SKM-1 treated with dmso at 0.1 percent for 144 hours (cell line): ENCODE measurements around the gene SPI1.

Experiments
- DNase-seq: peaks from one replicate; lab custom pipeline; 2025; ENCODE audit not compliant: unreplicated experiment; lab: John Stamatoyannopoulos, UW

The SPI1 gene

DNA sequence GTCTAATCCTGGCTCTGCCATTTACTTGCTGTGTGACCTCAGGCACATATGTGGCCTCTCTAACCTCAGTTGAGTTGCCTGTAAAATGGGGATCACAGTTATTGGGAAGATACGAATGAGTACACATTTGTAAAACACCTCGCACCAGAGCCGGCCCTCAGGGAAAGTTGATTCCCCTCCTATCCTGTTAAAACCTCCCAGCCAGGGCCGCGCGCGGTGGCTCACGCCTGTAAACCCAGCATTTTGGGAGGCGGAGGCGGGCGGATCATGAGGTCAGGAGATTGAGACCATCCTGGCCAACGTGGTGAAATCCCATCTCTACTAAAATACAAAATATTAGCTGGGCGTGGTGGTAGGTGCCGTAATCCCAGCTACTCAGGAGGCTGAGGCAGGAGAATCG lies 18.0 kb downstream of the SPI1 start:
- DNase-seq: no peak

DNA sequence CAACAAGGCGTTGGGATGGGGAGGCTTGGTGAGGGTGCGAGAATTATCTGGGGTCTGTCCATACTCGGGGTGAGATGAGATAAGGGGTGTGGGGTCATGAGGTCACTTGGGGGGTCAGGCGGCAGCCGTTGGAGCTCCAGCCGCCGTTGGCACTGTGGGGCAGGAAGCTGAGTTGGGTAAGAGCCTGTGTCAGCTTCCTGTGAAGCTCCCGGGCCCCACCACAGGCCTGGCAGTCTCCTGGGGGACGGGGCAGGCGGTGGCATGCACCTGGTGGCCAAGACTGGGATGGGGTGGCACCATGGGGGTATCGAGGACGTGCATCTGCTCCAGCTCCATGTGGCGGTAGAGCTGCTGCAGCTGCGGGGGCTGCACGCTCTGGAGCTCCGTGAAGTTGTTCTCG lies 18.8 kb downstream of the SPI1 start:
- peak; percentile 79 for DNase-seq

DNA sequence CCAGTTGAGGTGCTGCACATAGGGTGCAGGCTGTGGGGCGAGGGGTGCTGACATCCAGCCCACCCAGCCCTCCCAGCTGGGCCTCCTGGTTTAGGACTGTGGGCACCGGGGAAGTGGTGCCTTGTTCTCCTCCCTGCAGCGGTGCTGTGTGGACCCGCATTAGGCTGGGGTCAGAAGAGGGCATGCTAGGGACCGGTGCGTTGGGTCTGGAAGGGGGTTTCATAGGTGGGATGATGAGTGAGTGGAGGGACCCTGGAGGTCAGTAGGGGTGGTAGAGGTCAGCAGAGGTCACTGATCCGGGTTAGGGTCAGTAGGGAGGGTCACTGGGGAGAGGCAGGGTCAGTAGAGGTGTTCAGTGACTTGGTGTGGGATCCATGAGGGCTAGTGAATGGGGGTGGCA lies 19.2 kb downstream of the SPI1 start:
- DNase-seq: no peak

DNA sequence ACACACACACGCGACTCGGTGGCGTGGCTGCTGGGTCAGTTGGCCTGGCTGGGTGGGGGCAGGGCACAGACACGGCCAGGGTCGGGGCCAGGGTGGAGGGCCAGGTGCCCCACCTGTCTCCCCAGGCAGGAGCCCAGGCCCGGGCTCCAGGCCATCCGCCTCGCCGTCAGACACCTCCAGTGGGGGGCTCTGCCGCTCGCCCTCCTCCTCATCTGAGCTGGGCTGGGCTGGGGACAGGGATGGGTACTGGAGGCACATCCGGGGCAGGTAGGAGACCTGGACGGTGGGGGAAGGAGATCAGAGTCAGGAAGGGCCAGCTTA lies 19.7 kb downstream of the SPI1 start:
- no peak for DNase-seq

DNA sequence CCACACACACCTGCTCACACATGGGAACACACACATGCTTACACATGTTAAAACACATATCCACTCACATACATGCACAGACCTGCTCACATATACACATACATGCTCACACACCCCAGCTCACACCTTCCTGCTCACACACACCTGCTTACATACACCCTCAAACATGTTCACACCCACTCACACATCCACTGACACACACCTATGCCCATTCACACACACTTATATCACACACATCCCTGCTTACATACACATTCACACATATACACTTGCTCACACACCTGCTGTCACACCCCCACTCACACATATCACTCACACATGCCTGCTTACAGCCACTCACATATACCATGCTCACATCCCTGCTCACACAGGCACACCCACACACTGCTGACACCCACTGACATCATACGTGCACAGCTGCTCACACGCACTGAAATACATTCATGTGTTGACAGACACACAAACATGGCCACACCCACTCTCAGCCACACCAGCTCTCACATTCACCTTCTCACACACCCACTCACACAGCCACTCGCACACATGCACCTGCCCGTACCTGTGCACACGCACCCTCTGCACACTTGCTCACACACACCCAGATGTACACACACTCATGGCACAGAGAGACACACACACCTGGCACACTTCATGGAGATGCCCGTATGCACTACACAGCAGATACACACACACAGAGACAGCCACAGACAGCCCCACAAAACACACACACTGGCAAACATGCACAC lies 20.2 kb downstream of the SPI1 start:
- DNase-seq: no peak

DNA sequence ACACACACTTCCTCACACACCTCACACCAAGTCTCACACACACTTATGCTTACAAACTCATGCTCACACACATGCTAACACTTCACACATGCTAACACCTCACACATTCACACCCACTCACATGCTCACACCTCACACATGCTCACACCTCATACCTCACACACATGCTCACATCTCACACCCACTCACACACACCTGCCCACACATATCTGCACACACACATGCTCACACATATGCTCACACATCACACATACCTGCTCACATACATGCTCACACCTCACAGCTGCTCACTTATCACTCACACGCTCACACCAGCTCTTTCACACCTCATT lies 21.4 kb downstream of the SPI1 start:
- DNase-seq: no peak

DNA sequence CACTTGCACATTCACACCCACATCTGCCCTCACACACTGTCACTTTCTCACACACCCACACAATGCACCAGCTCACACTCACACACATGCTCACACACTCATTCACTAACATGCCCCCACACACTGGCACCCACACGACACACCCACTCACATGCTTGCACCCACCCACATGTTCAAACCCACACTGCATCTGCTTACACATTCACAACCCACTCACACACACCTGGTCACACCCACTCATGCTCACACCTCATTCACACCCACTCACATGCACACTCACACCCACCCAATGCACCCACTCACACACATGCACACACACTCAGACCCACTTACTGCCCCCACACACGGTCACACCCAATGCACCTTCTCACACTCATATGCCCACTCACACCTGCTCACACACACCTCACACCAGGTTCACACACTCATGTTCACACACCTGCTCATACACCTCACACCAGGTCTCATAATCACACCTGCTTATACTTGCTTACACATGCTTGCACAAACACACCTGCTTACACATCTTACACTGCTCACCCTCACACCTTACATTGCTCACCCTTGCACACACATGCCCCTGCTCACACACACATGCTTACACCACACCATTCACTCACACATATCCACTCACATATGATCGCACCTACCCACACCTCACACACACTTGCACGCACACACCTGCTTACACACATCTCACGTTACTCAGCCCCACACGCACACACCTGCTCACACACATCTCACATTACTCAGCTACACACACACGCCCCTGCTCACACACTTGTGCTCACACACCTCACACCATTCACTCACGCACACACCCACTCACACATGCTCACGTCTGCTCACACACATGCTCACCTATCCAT lies 22.0 kb downstream of the SPI1 start:
- DNase-seq: no peak

DNA sequence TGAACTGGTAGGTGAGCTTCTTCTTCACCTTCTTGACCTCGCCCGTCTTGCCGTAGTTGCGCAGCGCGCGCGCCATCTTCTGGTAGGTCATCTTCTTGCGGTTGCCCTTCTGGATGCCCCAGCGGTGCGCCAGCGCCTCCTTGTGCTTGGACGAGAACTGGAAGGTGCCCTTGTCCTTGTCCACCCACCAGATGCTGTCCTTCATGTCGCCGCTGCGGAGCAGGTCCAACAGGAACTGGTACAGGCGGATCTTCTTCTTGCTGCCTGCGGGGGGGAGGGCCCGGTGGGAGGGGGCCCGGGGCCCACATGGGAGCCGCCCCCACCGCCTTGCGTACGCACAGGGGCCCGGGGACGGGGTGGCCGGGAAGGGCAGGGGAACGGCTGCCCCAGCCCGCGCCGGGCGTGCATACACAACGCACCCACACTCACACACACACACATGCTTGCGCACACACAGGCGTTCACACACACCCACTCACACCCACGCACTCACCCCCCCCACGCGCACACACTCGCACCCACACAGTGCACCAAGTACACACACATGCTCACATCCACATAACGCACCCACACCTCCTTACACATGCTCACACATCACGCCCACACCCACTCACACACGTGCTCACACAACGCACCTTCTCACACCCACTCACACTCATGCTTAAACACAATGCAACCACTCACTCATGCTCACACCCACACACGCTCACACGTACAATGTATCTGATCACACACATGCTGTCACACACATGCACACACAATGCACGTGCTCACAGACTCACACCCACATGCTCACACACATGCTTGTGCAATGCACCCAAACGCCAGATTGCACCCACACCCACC lies 22.8 kb downstream of the SPI1 start:
- DNase-seq: no peak

DNA sequence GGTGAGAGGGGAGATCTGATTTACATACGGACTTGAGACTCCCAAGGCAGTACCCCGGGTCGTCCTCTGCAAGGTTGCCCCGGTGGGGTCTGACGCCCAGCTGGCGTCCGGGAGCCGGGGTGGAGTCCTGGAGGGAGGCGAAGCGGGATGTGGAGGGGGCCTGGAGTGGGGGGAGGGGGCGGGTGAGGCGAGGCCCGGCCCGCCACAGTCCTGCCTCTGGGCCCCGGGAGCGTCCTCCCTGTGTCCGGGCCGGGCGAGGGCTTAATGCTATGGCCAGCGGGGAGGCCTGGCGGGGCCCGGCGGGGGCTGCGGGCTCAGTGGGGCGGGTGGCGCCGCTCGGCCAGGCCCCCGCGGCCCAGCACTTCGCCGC lies 23.4 kb downstream of the SPI1 start:
- no peak for DNase-seq

DNA sequence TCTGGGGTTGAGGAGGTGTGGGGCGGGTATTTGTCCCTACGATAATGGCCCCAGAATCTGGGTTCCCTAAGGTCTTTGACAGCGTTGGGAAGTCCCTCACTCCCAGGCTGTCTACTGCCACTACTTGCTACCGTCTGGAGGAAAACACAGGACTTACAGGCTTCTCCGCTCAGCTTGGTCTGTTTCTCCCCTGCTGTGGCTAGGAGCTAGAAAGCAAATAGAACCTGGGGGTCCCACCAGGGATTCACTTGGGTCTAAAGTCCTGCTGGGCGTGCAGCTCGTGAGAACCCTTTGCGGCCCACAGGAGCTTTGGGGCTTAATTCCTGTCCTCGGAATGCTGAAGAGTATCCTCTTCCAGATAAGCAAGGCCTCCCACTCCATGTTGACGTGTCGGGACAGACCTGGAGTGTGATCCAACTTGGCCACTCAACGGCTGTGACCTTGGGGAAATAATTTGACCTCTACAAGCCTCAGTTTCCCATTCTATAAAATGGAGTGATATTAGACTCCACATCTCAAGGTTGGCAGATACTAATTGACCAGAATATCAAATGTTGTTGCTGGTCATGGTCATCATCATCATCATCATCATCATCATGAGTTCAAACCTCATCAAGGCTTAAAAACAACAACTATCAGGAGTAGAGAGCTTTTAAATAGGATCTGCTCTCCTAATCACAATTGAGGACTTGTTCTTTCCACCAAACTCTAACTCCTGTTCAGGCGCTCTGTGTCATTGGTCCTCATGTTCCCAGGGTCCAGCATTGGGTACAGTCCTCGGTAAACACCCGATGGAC lies 24.2 kb downstream of the SPI1 start:
- no peak for DNase-seq

DNA sequence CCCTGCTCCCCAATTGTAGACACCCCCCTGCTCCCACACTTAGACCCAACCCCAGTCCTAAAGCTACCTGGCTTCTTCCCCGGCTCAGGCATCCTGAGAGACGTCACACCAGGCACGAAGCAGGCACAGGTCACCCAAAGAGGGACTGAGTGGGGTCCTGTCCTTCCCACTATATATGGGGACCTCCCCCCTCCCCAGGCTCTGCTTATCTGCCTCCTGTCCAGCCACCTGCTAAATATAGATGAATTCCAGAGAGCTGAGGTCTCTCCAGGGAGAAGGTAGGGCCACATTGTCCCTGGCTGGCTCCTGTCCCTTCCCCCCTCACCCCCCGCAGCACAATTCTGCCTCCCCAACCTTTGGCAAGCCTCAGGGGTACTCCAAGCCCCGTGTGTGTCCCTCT lies 25.8 kb downstream of the SPI1 start, which contains the start of gene MYBPC3:
Gene MYBPC3, minus strand, starts transcription at position 147 of the 400 bp plus-strand sequence. Its CDS starts 55 bp downstream, at position 92.
- DNase-seq: no peak

DNA sequence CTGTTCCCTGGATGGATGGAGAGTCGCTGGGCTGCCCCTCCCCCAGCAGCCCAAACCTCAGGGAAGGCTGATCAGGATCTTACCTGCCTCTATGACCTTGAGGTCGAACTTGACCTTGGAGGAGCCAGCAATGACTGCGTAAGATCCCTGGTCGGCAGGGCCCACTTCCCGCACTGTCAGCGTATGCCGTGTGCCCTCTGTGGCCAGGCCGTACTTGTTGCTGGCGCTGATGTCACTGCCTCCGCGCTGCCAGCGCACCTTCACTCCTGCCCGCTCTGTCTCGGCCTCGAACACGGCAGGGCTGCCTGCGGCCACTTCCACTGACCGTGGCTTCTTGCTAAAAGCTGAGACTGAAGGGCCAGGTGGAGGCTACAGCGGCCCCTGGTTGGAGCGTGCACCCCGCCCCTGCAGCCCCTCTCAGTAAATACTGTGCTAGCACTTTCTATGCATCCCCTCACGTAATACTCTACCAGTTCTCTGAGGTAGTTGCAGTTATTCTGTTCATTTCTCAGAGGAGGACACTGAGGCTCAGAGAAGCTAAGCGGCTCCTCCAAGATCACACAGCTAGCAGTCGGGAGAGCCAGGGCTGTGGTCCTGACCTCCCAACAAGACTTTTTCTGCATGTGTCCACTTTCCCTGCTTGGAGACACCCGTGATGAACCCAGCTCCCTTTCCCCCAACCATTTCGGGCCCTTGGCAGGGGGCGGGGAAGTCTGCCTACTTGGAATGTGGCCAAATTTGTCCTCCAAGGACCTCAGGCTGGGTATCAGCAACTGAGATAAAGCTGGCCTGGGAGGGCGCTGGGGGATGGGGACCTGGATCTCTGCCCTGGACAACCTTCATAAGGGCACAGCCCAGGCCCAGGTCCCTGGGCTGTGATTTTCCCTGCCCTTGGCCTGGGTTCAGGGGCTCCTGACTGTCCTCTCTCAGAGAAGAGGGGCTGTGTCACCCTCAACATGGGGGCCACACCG lies 26.9 kb downstream of the SPI1 start:
- DNase-seq: no peak

DNA sequence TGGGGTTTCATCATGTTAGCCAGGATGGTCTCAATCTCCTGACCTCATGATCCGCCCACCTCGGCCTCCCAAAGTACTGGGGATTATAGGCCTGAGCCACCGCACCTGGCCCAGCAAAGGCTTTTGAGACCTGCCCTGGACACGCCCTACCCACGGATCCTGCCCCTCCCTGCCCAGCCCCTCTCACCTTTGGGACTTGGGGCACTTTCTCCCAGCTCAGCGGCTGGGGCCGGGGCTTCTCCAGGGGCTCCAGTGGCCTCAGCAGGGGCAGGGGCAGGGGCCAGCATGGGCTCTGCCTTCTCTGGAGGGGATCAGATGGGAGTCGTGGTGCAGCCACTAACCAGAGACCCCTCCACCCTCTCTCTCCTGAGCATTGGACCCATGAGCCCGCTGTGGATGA lies 28.0 kb downstream of the SPI1 start:
- no peak for DNase-seq

DNA sequence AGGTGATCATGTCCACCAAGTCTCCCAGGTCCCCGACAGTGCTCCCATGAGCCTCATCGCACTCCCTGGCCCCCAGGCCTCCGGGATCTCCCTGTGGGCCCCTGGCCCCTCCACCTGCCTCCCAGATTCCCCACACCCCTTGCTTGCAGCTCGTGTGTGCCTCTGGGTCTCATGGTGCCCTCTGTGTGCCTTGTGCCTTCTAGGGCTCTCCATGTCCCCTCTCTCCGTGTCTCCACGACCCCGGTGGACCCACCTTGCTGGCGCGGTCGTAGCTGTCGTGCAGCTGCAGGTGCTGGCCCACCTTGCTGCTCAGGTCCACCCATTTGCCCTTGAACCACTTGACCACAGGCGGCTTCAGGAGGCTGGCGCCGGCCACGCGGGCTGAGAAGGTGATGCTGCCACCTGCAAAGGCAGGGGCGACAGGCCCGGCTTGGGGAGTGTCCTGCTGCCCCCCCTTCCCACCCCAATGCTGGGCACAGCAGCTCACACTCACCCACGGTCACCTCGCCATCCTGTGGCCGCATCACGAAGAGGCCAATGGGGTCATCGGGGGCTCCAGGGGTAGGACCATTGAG lies 28.7 kb downstream of the SPI1 start:
- DNase-seq: no peak

DNA sequence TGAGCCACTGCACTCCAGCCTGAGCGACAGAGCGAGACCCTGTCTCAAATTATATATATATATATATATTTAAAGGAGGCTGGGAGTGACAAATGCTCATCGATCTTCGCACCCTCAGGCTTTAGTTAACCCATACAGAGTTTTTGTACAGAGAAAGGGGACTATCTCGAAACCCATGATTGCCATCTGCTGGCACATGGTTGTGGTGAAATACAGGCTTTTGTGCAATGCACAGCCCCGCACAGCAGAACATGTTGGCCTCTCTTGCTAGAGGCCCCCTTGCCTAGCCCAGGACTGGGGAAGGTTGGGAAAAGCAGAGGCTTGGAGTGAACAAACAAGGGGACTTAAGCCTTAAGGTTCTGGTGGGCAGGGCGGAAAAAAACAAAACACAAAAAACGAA lies 29.5 kb downstream of the SPI1 start:
- DNase-seq: peak; percentile 53

DNA sequence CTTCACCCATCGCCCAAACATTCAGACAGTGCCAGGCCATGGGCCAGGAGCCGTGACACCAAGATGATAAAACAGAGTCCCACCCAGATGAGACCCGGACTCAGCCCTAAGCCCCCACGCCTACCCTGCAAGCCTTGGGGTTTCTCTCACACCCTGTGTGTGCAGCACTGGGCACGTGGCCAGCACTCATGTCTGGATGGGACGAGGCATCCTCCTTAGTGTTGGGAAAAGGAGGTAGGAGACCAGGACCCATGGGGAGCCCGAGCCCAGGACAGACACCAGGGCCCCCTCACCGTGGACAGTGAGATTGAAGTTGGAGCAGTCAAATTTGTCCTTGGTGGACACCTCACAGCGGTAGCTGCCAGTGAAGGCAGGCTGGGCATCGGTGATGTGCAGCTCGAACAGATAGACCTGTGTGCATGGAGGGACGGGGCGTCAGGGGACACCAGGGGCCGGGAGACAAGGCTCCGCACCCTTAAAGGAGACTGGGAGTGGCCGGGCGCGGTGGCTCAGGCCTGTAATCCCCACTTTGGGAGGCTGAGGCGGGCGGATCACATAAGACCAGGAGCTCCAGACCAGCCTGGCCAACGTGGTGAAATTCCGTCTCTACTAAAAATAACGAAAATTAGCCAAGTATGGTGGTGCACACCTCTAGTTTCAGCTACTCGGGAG lies 30.1 kb downstream of the SPI1 start:
- DNase-seq: no peak

DNA sequence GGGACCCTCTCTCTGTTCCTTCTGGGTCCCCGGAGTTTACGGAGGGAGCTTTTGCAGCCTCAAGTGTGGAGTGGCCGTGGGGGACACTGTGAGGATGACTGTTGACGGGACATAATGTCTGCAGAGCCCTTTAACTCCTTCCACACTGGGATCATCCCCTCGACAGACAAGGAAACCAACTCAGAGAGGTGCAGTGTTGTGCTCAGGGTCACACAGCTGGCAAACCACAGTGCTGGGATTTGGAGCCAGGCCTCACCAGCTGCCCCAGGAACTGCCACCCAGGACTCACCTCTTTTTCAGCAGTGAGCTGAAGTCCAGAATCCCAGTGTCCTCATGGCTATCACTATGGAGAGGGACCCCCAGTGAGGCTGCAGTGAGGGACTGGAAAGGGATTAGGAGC lies 31.2 kb downstream of the SPI1 start:
- DNase-seq: no peak

DNA sequence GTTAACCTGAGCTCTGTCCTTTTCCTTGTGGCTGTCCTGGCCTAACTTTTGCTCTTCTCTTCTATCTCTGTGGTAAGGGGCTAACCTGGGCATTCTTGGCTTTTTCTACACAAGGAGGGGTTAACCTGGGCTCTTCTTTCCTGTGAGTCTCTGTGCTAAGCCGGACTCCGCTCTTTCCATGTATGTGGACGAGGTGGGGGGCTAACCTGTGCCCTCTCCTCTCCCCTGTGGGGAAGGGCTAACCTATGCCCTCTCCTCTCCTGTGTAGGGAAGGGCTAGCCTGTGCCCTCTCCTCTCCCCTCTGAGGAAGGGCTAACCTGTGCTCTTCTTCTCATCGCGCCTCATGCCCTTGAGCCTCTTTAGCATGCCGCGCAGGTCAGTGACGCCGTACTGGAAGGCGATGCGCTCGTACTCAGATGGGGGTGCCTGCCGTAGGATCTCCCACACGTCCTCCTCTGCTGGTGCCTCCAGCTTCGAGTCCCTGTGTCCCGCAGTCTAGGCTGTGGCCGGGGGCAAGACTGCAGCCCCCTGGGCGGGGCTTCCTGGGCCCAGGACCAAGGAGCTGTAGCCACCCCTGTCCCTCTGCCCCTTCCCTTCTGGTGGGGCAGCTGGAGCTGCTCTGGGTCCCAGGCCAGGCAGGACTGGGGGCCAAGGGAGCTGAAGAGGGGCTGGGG lies 32.3 kb downstream of the SPI1 start:
- DNase-seq: no peak
